ENCODE results near the gene C17orf113. TPM values are rescaled to one million over a fixed set of nuclear protein-coding genes. Genes with fewer than 3 reads are reported as not detected.
A peak's percentile ranks its signal among the peaks of the same experiment; 100 is the strongest.
"Not testable (repeated sequence)": the region's sequence is repeated elsewhere in the genome, so short reads cannot be mapped to it uniquely, and the experiment has no call there.

The C17orf113 gene
- total RNA-seq, 1 donor: 12.9 TPM

DNA sequence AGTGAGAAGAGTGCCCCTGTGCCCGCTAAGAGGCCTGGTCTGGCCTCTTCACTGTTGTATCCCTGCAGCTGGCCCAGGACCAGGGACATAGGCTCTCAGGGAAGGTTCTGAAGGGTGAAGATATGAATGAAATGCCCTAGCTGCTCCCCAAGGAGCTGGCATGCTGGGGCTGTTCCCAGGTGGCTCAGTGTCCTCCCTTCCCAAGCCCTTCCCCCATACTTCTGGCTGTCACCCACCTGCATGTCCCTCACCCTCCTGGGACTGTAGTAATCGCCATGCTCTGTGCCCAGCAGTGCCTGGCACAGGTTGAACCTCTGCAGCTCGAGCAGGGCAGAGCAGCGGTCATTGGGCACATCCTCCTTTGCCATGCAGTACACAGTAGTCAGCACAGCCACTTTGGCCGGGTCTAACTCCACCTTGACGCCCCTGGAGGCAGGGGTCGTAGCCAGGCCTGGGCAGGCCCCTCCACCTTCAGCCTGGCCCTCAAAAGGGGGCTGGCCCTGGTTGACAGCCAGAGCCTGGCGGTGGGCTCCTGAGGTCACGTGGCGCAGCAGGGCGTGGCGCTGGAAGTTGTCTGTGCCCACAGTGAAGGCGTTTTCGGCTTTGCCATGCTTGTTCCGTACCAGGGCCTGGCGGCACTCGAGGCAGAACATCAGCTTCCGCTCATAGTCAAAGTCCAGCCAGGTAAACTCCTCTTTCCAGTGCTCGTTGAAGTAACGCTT, 7.6 kb downstream of the C17orf113 start:
- no peak for DNase-seq (ENCODE audit: low read depth in 2 of 3, low spot score in 2 of 3)

DNA sequence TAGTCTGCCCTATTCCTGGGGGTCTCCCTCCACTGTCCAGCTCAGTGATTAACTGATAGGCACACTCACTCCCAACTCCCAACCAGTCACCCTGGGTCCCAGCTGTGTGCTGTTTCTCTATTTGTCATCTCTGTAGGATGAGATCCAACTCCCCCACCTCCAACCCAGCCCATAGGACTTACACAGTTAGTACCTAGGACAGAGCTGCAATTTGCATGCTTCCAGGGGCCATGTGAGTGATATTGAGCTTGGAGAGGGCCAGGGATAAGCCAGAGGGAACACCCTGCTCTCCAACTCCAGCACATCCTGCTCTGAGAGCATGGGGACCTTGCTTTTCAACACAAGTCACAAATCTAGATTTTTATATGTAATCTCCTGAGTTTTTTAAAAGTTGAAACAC, 8.8 kb downstream of the C17orf113 start:
- no peak for DNase-seq (ENCODE audit: low read depth in 2 of 3, low spot score in 2 of 3)

DNA sequence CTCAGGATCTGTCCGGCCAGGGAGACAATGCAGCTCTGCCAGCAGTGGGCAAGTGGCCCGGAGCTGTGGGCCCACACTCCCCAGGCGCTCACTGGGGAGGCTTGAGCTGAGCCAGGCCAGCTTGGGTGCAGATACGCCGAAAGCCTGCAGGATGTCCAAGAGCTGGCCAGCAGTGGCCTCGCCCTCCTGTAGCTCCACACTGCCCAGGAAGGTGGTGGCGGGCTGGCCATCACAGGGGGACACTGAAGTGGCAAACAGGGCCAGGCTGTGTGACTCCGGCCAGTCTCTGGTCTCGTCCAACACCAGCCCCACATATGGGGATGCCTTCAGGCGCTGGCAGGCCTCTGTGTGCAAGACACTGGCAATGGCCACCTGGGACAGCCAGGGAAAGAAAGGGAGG, 9.6 kb downstream of the C17orf113 start:
- DNase-seq (ENCODE audit: low read depth in 2 of 3, low spot score in 2 of 3): no peak

- peak in 1 of 3 donors; percentile 22 for DNase-seq (ENCODE audit: low read depth in 2 of 3, low spot score in 2 of 3)
Observed at GRCh38 chr17:42039794-42040763, 10.3 kb downstream of the C17orf113 start.

- no peak for DNase-seq (ENCODE audit: low read depth in 2 of 3, low spot score in 2 of 3)
Observed at GRCh38 chr17:42038221-42038973, 12.0 kb downstream of the C17orf113 start.

- no peak for DNase-seq (ENCODE audit: low read depth in 2 of 3, low spot score in 2 of 3)
Observed at GRCh38 chr17:42034059-42034458, 16.3 kb downstream of the C17orf113 start.

- no peak for DNase-seq (ENCODE audit: low read depth in 2 of 3, low spot score in 2 of 3)
Observed at GRCh38 chr17:42031584-42031983, 18.8 kb downstream of the C17orf113 start.

- no peak for DNase-seq (ENCODE audit: low read depth in 2 of 3, low spot score in 2 of 3)
Observed at GRCh38 chr17:42028791-42029127, 21.6 kb downstream of the C17orf113 start.

- no peak for DNase-seq (ENCODE audit: low read depth in 2 of 3, low spot score in 2 of 3)
Observed at GRCh38 chr17:42027961-42028790, 22.2 kb downstream of the C17orf113 start.

GRCh38 chr17:42027590-42027889, 22.9 kb downstream of the C17orf113 start:
- DNase-seq (ENCODE audit: low read depth in 2 of 3, low spot score in 2 of 3): no peak

DNA sequence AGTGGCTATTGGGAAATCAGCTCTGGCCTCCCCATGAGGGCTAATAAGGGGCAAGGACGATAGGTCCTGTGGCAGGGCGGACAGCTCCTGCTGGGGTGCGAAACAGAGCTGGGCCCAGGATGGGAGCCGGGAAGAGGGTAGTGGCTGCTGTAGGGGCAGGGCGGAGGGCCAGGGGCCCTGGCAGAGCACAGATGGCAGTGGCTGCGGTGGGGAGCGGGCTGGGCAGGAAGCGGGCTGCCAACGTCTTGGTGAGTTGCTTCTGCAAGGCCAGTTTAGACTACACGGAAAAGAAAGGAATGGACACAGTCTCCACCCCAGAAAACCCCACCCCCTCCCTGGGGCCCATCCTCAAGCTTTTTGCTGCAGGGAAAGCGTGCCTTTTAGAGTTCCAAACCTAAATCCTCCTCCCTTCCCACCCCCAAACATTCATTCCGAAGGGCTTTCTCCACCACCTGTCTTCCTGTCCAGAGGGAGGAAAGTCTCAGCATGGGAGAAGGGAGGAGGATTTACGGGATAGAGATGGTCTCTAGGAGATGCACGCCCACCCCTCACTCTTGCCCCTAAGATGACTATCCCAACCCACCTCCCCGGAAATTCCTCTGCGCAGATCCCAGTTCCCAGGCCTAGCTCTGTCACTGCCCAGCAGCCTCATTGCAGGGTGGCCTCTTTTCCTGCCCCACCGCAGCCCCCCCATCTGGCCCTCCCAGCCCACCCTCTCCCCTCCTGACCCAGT, 23.4 kb downstream of the C17orf113 start:
- peak in 1 of 3 donors; percentile 59 for DNase-seq (ENCODE audit: low read depth in 2 of 3, low spot score in 2 of 3)

GRCh38 chr17:42025936-42026335, 24.5 kb downstream of the C17orf113 start:
- DNase-seq (ENCODE audit: low read depth in 2 of 3, low spot score in 2 of 3): no peak

DNA sequence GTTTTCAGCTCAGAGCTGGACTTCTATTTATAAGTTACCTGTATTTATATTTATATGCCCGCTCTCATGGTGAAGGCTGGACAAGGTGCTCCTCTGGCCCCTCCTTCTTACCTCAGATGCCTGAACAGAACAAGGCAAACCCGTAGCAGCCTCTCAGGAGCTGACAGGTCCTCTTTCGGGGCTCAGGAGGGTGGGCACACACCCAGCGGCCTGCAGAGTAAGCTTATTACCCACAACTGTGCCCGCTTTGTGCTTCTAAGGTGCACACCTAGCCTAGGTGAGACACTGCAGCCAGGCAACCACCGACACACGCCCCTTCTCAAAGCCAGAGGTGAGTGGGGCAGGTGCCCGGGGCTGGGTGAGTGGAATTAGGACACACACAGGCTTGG, 25.2 kb downstream of the C17orf113 start:
- no peak for DNase-seq (ENCODE audit: low read depth in 2 of 3, low spot score in 2 of 3)

DNA sequence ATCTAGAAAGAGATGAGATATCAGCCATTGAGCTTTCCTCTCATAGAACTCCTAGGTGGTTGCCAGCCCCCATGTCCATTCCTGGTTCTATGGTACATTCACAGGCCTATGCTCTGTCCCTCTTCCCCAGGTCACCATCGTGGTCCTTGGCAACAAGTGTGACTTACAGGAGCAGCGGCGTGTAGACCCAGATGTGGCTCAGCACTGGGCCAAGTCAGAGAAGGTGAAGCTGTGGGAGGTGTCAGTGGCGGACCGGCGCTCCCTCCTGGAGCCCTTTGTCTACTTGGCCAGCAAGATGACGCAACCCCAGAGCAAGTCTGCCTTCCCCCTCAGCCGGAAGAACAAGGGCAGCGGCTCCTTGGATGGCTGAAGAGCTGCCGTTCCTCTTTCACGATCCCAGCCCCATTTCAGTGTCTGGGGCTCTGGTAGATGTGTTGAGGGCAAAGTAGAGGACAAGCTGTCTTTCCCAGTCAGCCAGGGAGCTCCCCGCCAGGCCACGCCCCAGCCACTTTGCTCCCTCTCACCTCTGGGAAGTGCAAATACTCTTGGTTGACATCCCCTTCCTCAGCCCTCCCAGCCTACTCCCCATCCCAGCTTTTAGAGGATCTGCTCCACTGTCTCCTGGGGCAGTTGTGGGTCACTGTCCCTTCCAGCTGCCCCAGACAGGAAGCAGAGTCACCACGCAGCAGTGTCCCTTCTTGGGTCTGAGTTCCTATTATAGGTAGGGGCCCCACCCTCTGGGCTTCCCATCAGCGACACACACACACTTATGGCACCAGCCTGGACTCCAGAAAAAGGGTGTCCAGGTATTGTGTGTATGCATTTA, 26.7 kb downstream of the C17orf113 start:
- DNase-seq (ENCODE audit: low read depth in 2 of 3, low spot score in 2 of 3): no peak

- DNase-seq (ENCODE audit: low read depth in 2 of 3, low spot score in 2 of 3): not testable (repeated sequence)
Observed at GRCh38 chr17:42020845-42021244, 29.6 kb downstream of the C17orf113 start.

- peak; percentile 75 to 93 (median 91) for DNase-seq (ENCODE audit: low read depth in 2 of 3, low spot score in 2 of 3)
Observed at GRCh38 chr17:42019509-42020404, 30.6 kb downstream of the C17orf113 start, which contains the start of gene NKIRAS2. TSS of gene NKIRAS2 (plus strand) at chr17:42020090. CDS start at chr17:42021578, 1,488 bp downstream.

- no peak for DNase-seq (ENCODE audit: low read depth in 2 of 3, low spot score in 2 of 3)
Observed at GRCh38 chr17:42018988-42019387, 31.4 kb downstream of the C17orf113 start.

GRCh38 chr17:42018339-42018738, 32.1 kb downstream of the C17orf113 start:
- no peak for DNase-seq (ENCODE audit: low read depth in 2 of 3, low spot score in 2 of 3)
